Measurements from ENCODE around the gene PHYKPL. TPM values are rescaled to one million over a fixed set of nuclear protein-coding genes. Genes with fewer than 3 reads are reported as not detected.

PHYKPL gene
- total RNA-seq, 1 donor from 2014 or later = 20.5 TPM

DNA sequence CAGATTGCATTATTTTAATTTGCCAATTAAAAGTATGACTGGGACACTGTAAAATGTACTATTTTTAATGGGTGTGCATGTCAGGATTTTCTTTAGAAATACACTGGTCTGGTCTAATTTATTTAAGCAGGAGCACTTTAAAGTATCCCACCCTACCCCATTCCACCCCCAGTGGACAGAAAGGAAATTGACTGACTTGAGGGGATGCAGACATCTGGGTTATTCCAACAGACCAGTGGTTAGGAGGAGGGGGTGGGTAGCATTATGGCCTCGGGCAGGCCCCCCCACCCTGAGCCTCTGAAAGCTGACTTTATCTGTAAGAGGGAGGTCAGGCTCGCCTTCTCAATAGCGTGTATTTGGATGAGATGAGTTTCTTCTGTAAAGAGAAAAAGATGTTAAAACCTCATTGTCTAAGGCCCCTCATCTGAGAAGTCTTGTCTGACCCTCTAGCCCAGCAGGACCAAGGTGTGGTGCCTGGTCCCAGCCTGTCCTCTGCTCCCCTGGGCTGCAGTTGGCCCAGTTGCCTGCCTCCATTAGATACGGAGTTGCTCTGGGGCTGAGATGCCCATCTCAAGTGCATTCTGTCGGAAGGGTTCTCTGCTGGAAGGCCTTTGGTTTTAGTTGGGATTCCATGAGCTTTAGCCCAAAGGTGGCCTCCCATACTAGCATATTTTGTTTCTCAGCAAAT lies 23.9 kb downstream of the PHYKPL start:
- Mint-ChIP-seq H3K9me3 (peaks cover 2% of the 10 kb centered on the region), H3K4me1 (peaks cover 21% of the 10 kb centered on the region), H3K27ac (peak overlapping the region; percentile 29), H3K36me3 (peaks cover 50% of the 10 kb centered on the region), H3K27me3 (ENCODE audit: insufficient read depth, low read depth) (peaks cover 28% of the 10 kb centered on the region), H3K4me3 (peak overlapping the region; percentile 38)
- H3K27ac ChIP-seq = no peak overlapping the region
- H3K4me2 ChIP-seq = no peak overlapping the region
- H3K79me2 ChIP-seq (ENCODE audit: low read depth) = peaks cover 65% of the 10 kb centered on the region
- H3K9ac ChIP-seq = no peak overlapping the region
- H3F3A ChIP-seq (ENCODE audit: low read depth) = peaks cover 81% of the 10 kb centered on the region
- H3K36me3 ChIP-seq = peaks cover 17% of the 10 kb centered on the region
- H3K4me1 ChIP-seq = peaks cover 16% of the 10 kb centered on the region
- peak overlapping the region; percentile 1 for H3K4me3 ChIP-seq
- H3K9me3 ChIP-seq (ENCODE audit: low read depth) = no peaks in the 10 kb centered on the region
- H3K27me3 ChIP-seq = no peaks in the 10 kb centered on the region
- peaks cover 87% of the 10 kb centered on the region for H4K20me1 ChIP-seq (ENCODE audit: low read depth)
- TF ChIP-seq EZH2phosphoT487 (IDR thresholded peaks at IDR 0.05) = no peak
- TF ChIP-seq, protein P1, sequence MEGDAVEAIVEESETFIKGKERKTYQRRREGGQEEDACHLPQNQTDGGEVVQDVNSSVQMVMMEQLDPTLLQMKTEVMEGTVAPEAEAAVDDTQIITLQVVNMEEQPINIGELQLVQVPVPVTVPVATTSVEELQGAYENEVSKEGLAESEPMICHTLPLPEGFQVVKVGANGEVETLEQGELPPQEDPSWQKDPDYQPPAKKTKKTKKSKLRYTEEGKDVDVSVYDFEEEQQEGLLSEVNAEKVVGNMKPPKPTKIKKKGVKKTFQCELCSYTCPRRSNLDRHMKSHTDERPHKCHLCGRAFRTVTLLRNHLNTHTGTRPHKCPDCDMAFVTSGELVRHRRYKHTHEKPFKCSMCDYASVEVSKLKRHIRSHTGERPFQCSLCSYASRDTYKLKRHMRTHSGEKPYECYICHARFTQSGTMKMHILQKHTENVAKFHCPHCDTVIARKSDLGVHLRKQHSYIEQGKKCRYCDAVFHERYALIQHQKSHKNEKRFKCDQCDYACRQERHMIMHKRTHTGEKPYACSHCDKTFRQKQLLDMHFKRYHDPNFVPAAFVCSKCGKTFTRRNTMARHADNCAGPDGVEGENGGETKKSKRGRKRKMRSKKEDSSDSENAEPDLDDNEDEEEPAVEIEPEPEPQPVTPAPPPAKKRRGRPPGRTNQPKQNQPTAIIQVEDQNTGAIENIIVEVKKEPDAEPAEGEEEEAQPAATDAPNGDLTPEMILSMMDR (IDR thresholded peaks at IDR 0.05) = peak; percentile 39
- no peak for TF ChIP-seq EZH2 (IDR thresholded peaks at IDR 0.05)
- DNase-seq (ENCODE audit: low spot score) = no peak
- H2AFZ ChIP-seq (replicated peaks) = no peak overlapping the region

DNA sequence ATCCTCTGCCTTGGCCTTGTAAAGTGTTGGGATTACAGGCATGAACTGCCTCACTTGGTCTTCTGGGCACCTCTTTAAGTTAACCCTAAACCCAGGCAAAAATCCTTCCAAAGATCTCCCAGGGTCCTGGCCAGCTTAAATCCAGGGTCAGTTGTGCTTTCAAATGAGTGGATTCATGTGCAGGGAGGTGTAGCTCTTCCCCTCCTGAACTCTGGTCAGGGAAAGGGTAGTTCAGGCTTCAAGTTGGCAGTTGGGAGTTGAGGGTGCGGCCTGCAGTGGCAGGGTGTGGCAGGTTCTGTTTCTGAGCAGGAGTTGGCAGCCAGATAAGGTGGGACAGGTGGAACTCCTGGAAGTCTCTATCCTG lies 24.7 kb downstream of the PHYKPL start:
- peaks cover 27% of the 10 kb centered on the region for H3K27me3 Mint-ChIP-seq (ENCODE audit: insufficient read depth, low read depth)
- Histone ChIP-seq H3F3A (ENCODE audit: low read depth) (peaks cover 77% of the 10 kb centered on the region), H4K20me1 (ENCODE audit: low read depth) (peaks cover 79% of the 10 kb centered on the region), H2AFZ (replicated peaks) (no peak overlapping the region), H3K4me3 (peak overlapping the region; percentile 1), H3K4me1 (peaks cover 16% of the 10 kb centered on the region), H3K27ac (no peak overlapping the region), H3K79me2 (ENCODE audit: low read depth) (peaks cover 67% of the 10 kb centered on the region), H3K4me2 (no peak overlapping the region), H3K9me3 (ENCODE audit: low read depth) (no peaks in the 10 kb centered on the region), H3K9ac (no peak overlapping the region), H3K27me3 (no peaks in the 10 kb centered on the region), H3K36me3 (peaks cover 17% of the 10 kb centered on the region)
- peaks cover 46% of the 10 kb centered on the region for H3K36me3 Mint-ChIP-seq
- no peak for TF ChIP-seq EZH2 (IDR thresholded peaks at IDR 0.05)
- TF ChIP-seq, protein P1 (IDR thresholded peaks at IDR 0.05) = no peak
- no peak for TF ChIP-seq EZH2phosphoT487 (IDR thresholded peaks at IDR 0.05)
- peak overlapping the region; percentile 14 for H3K4me3 Mint-ChIP-seq
- peaks cover 2% of the 10 kb centered on the region for H3K9me3 Mint-ChIP-seq
- H3K4me1 Mint-ChIP-seq = peaks cover 21% of the 10 kb centered on the region
- no peak overlapping the region for H3K27ac Mint-ChIP-seq
- no peak for DNase-seq (ENCODE audit: low spot score)

DNA sequence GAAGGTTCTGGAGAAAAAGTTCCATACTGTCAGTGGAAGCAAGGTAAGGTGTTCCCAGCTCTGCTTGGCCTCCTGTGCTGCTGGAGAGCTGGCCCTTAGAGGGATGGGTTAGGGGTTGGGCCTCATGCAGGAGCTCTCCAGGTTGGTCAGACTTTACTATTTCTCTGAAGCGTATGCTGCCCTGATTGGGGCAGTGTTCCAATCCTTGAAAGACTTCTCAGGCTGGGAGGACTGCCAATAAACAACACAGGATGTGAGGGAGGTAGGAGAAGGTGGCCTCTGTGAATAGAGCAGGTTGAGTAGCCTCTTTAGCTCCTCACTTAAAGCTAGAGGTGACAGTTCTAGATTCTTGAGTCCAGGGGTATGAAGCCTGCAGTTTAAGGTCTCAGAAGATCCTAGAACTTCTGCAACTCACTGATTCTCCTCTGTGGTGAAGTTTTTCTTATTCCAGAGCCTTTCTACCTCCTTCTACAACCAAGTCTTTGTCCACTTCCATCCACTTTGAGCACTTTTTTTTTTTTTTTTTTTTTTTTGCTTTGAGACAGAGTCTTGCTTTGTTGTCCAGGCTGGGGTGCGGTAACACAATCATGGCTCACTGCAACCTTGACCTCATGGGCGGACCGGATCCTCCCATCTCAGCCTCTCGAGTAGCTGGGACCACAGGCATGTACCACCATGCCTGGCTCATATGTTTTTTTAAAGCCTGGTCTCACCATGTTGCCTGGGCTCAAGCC lies 25.3 kb downstream of the PHYKPL start:
- Histone ChIP-seq H3K4me1 (peaks cover 16% of the 10 kb centered on the region), H3K27me3 (peaks cover 3% of the 10 kb centered on the region), H3K4me3 (peak overlapping the region; percentile 94), H4K20me1 (ENCODE audit: low read depth) (peaks cover 74% of the 10 kb centered on the region), H3F3A (ENCODE audit: low read depth) (peaks cover 77% of the 10 kb centered on the region), H3K4me2 (peak overlapping the region; percentile 88), H3K9me3 (ENCODE audit: low read depth) (no peaks in the 10 kb centered on the region), H3K27ac (no peak overlapping the region), H2AFZ (replicated peaks) (no peak overlapping the region), H3K36me3 (peaks cover 17% of the 10 kb centered on the region), H3K9ac (no peak overlapping the region), H3K79me2 (ENCODE audit: low read depth) (peaks cover 67% of the 10 kb centered on the region)
- Mint-ChIP-seq H3K4me1 (peaks cover 21% of the 10 kb centered on the region), H3K4me3 (peak overlapping the region; percentile 86), H3K27me3 (ENCODE audit: insufficient read depth, low read depth) (peaks cover 27% of the 10 kb centered on the region), H3K9me3 (peaks cover 2% of the 10 kb centered on the region), H3K27ac (no peak overlapping the region), H3K36me3 (peaks cover 43% of the 10 kb centered on the region)
- TF ChIP-seq EZH2phosphoT487 (IDR thresholded peaks at IDR 0.05) = no peak
- no peak for TF ChIP-seq EZH2 (IDR thresholded peaks at IDR 0.05)
- TF ChIP-seq, protein P1 (IDR thresholded peaks at IDR 0.05) = no peak
- no peak for DNase-seq (ENCODE audit: low spot score)
